ENCODE data around the gene CARMIL1.

CARMIL1 gene

GRCh38 chr6:25463441-25463840 lies 184.3 kb downstream of the CARMIL1 start:
- Histone ChIP-seq H3K9me3 (ENCODE audit: control insufficient read depth, low read length) (no peaks in the 10 kb centered on the region), H3K27ac (no peak overlapping the region), H3K27me3 (ENCODE audit: control insufficient read depth, insufficient read depth, low read length) (no peaks in the 10 kb centered on the region), H3K4me3 (ENCODE audit: low read depth, low read length) (no peak overlapping the region), H3K79me2 (no peaks in the 10 kb centered on the region), H2AFZ (no peak overlapping the region), H3K4me2 (ENCODE audit: low read length) (no peak overlapping the region), H3K4me1 (peaks cover 2% of the 10 kb centered on the region), H3K36me3 (ENCODE audit: control insufficient read depth, insufficient read depth, low read length) (no peaks in the 10 kb centered on the region), H3K9ac (no peak overlapping the region)
- TF ChIP-seq CTCF (IDR thresholded peaks at IDR 0.05) = no peak

GRCh38 chr6:25464225-25464624 lies 185.1 kb downstream of the CARMIL1 start:
- H3K9me3 ChIP-seq (ENCODE audit: control insufficient read depth, low read length) = no peaks in the 10 kb centered on the region
- no peak overlapping the region for H3K27ac ChIP-seq
- H3K9ac ChIP-seq = no peak overlapping the region
- no peak for TF ChIP-seq CTCF (IDR thresholded peaks at IDR 0.05)
- no peak overlapping the region for H3K4me3 ChIP-seq (ENCODE audit: low read depth, low read length)
- no peaks in the 10 kb centered on the region for H3K79me2 ChIP-seq
- no peak overlapping the region for H3K4me2 ChIP-seq (ENCODE audit: low read length)
- no peaks in the 10 kb centered on the region for H3K27me3 ChIP-seq (ENCODE audit: control insufficient read depth, insufficient read depth, low read length)
- no peak overlapping the region for H2AFZ ChIP-seq
- no peaks in the 10 kb centered on the region for H3K36me3 ChIP-seq (ENCODE audit: control insufficient read depth, insufficient read depth, low read length)
- H3K4me1 ChIP-seq = peaks cover 2% of the 10 kb centered on the region

GRCh38 chr6:25465941-25466340 lies 186.8 kb downstream of the CARMIL1 start:
- Histone ChIP-seq H3K4me1 (peaks cover 2% of the 10 kb centered on the region), H3K79me2 (no peaks in the 10 kb centered on the region), H3K27me3 (ENCODE audit: control insufficient read depth, insufficient read depth, low read length) (no peaks in the 10 kb centered on the region), H3K9ac (no peak overlapping the region), H3K4me3 (ENCODE audit: low read depth, low read length) (no peak overlapping the region), H3K27ac (no peak overlapping the region), H3K36me3 (ENCODE audit: control insufficient read depth, insufficient read depth, low read length) (no peaks in the 10 kb centered on the region), H3K4me2 (ENCODE audit: low read length) (no peak overlapping the region), H3K9me3 (ENCODE audit: control insufficient read depth, low read length) (no peaks in the 10 kb centered on the region), H2AFZ (no peak overlapping the region)
- TF ChIP-seq CTCF (IDR thresholded peaks at IDR 0.05) = no peak

- H3K9ac ChIP-seq = no peak overlapping the region
- H3K4me2 ChIP-seq (ENCODE audit: low read length) = no peak overlapping the region
- H2AFZ ChIP-seq = no peak overlapping the region
- H3K4me3 ChIP-seq (ENCODE audit: low read depth, low read length) = no peak overlapping the region
- H3K9me3 ChIP-seq (ENCODE audit: control insufficient read depth, low read length) = no peaks in the 10 kb centered on the region
- no peaks in the 10 kb centered on the region for H3K36me3 ChIP-seq (ENCODE audit: control insufficient read depth, insufficient read depth, low read length)
- H3K27ac ChIP-seq = no peak overlapping the region
- H3K79me2 ChIP-seq = no peaks in the 10 kb centered on the region
- no peak for TF ChIP-seq CTCF (IDR thresholded peaks at IDR 0.05)
- H3K4me1 ChIP-seq = peaks cover 2% of the 10 kb centered on the region
- H3K27me3 ChIP-seq (ENCODE audit: control insufficient read depth, insufficient read depth, low read length) = no peaks in the 10 kb centered on the region
Measured at GRCh38 chr6:25468881-25469280, 189.7 kb downstream of the CARMIL1 start.

GRCh38 chr6:25469797-25470388 lies 190.7 kb downstream of the CARMIL1 start:
- no peak for TF ChIP-seq CTCF (IDR thresholded peaks at IDR 0.05)
- no peaks in the 10 kb centered on the region for H3K27me3 ChIP-seq (ENCODE audit: control insufficient read depth, insufficient read depth, low read length)
- H3K4me2 ChIP-seq (ENCODE audit: low read length) = no peak overlapping the region
- H3K9ac ChIP-seq = no peak overlapping the region
- H2AFZ ChIP-seq = no peak overlapping the region
- no peak overlapping the region for H3K27ac ChIP-seq
- H3K79me2 ChIP-seq = no peaks in the 10 kb centered on the region
- no peaks in the 10 kb centered on the region for H3K36me3 ChIP-seq (ENCODE audit: control insufficient read depth, insufficient read depth, low read length)
- H3K4me1 ChIP-seq = peaks cover 2% of the 10 kb centered on the region
- no peaks in the 10 kb centered on the region for H3K9me3 ChIP-seq (ENCODE audit: control insufficient read depth, low read length)
- H3K4me3 ChIP-seq (ENCODE audit: low read depth, low read length) = no peak overlapping the region
